ENCODE results near the gene WDFY2. TPM values are rescaled to one million over a fixed set of nuclear protein-coding genes. Genes with fewer than 3 reads are reported as not detected.

Gene WDFY2
- polyA plus RNA-seq, 1 donor from 2014 or later, result 5.3 TPM

- Histone ChIP-seq H3K36me3 (ENCODE audit: insufficient read depth, low read length) (no peaks in the 10 kb centered on the region), H3K27me3 (ENCODE audit: insufficient read depth, low read depth, low read length) (no peaks in the 10 kb centered on the region), H3K27ac (ENCODE audit: low read length) (no peak overlapping the region), H3K9me2 (ENCODE audit: insufficient read depth, low read length) (no peaks in the 10 kb centered on the region), H3K9ac (ENCODE audit: low read length) (no peak overlapping the region), H3K4me3 (ENCODE audit: low read length) (no peak overlapping the region), H2AFZ (ENCODE audit: low read depth, low read length) (no peak overlapping the region), H3K4me2 (ENCODE audit: low read length) (no peak overlapping the region), H4K20me1 (ENCODE audit: insufficient read depth) (no peaks in the 10 kb centered on the region), H3F3A (ENCODE audit: insufficient read depth, low read length, poor library complexity, severe bottlenecking) (no peaks in the 10 kb centered on the region), H3K9me3 (ENCODE audit: low read length) (no peaks in the 10 kb centered on the region), H3K79me2 (replicated peaks; ENCODE audit: insufficient read depth, low read length) (no peaks in the 10 kb centered on the region)
- TF ChIP-seq MXI1 (conservative IDR thresholded peaks at IDR 0.05; ENCODE audit: poor library complexity, severe bottlenecking) (no peak), CTCF (IDR thresholded peaks at IDR 0.05; ENCODE audit: poor library complexity, severe bottlenecking) (no peak), EZH2 (IDR thresholded peaks at IDR 0.05; ENCODE audit: borderline replicate concordance, insufficient read depth, low read length, poor library complexity, severe bottlenecking) (no peak), REST (IDR thresholded peaks at IDR 0.05; ENCODE audit: borderline replicate concordance) (no peak), SMC3 (conservative IDR thresholded peaks at IDR 0.05; ENCODE audit: poor library complexity) (no peak), TAF1 (IDR thresholded peaks at IDR 0.05; ENCODE audit: low read depth) (no peak), RAD21 (conservative IDR thresholded peaks at IDR 0.05) (no peak), POLR2AphosphoS5 (IDR thresholded peaks at IDR 0.05) (no peak), EP300 (conservative IDR thresholded peaks at IDR 0.05; ENCODE audit: poor library complexity, severe bottlenecking) (no peak)
Measured at GRCh38 chr13:51549593-51549992, 34.7 kb upstream of the WDFY2 start.

GRCh38 chr13:51550151-51550550, 34.1 kb upstream of the WDFY2 start:
- Histone ChIP-seq H3K27me3 (ENCODE audit: insufficient read depth, low read depth, low read length) (no peaks in the 10 kb centered on the region), H4K20me1 (ENCODE audit: insufficient read depth) (no peaks in the 10 kb centered on the region), H3K9me3 (ENCODE audit: low read length) (no peaks in the 10 kb centered on the region), H3K4me2 (ENCODE audit: low read length) (no peak overlapping the region), H3F3A (ENCODE audit: insufficient read depth, low read length, poor library complexity, severe bottlenecking) (no peaks in the 10 kb centered on the region), H3K36me3 (ENCODE audit: insufficient read depth, low read length) (no peaks in the 10 kb centered on the region), H3K9ac (ENCODE audit: low read length) (no peak overlapping the region), H3K9me2 (ENCODE audit: insufficient read depth, low read length) (no peaks in the 10 kb centered on the region), H3K79me2 (replicated peaks; ENCODE audit: insufficient read depth, low read length) (no peaks in the 10 kb centered on the region), H2AFZ (ENCODE audit: low read depth, low read length) (no peak overlapping the region), H3K4me3 (ENCODE audit: low read length) (no peak overlapping the region), H3K27ac (ENCODE audit: low read length) (no peak overlapping the region)
- TF ChIP-seq POLR2AphosphoS5 (IDR thresholded peaks at IDR 0.05) (no peak), SMC3 (conservative IDR thresholded peaks at IDR 0.05; ENCODE audit: poor library complexity) (no peak), EP300 (conservative IDR thresholded peaks at IDR 0.05; ENCODE audit: poor library complexity, severe bottlenecking) (no peak), CTCF (IDR thresholded peaks at IDR 0.05; ENCODE audit: poor library complexity, severe bottlenecking) (no peak)
